Islet precursor cell (in vitro differentiated cells): ENCODE measurements around the gene OR2W3.

Experiments used
- DNase-seq: peaks from one replicate; pipeline ENCODE4 v3.0.0-alpha.2; 2018

OR2W3 gene

DNA sequence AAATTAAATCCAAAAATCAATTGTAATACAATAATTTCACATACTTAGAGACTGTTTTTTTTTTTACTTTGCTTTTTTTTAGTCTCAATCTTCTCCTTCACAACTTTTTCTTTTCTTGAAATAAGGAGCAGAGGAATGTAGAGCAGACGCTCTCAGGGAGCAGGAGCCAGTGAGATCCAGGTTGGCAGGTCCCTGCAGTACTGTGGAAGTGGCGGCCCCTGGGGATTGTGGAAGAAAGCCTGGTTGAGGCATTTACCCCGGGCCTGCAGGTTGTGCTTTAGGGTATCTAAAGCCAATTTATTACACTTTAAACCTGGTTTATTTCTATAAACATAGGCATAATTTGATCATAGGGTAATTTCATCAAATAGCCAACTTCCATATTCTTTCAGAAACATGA lies 28.6 kb downstream of the OR2W3 start:
- DNase-seq: no peak

DNA sequence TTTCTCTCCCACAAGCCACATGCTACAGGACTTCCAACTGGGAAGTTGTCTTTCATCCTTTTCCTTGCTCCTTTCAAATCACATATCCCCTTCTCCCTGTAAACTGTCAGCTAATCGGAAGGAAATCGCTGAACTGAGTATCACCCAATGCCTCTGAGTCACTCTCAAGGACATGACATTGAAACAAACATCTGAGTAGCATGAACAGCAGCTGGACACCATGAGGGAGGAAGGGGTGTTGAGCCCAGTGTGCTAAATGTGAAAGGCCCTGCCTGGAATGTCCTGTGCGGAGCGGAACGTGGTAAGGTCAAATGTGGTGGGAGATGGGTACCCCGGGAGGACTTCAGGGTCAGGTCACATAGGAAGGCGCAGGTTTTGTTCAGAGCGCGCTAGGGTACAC lies 29.5 kb downstream of the OR2W3 start, which contains the start of gene OR2AJ1:
Gene OR2AJ1 (plus strand): TSS at position 22 of the 400 bp plus-strand sequence. CDS start 8,880 bp downstream, outside the sequence.
- no peak for DNase-seq

- DNase-seq: no peak
These were observed 38.6 kb downstream of the OR2W3 start for GRCh38 chr1:247933989-247934388.

GRCh38 chr1:247935781-247936180 lies 40.4 kb downstream of the OR2W3 start:
- DNase-seq: no peak

GRCh38 chr1:247936415-247936814 lies 41.0 kb downstream of the OR2W3 start:
- DNase-seq: no peak

- DNase-seq: peak; percentile 71
These were observed 41.8 kb downstream of the OR2W3 start for GRCh38 chr1:247936965-247937734.

- DNase-seq: no peak
These were observed 47.2 kb downstream of the OR2W3 start for GRCh38 chr1:247942624-247943023.
